ENCODE results near the gene CHADL.
A peak's percentile ranks its signal among the peaks of the same experiment; 100 is the strongest.

Gene CHADL

DNA sequence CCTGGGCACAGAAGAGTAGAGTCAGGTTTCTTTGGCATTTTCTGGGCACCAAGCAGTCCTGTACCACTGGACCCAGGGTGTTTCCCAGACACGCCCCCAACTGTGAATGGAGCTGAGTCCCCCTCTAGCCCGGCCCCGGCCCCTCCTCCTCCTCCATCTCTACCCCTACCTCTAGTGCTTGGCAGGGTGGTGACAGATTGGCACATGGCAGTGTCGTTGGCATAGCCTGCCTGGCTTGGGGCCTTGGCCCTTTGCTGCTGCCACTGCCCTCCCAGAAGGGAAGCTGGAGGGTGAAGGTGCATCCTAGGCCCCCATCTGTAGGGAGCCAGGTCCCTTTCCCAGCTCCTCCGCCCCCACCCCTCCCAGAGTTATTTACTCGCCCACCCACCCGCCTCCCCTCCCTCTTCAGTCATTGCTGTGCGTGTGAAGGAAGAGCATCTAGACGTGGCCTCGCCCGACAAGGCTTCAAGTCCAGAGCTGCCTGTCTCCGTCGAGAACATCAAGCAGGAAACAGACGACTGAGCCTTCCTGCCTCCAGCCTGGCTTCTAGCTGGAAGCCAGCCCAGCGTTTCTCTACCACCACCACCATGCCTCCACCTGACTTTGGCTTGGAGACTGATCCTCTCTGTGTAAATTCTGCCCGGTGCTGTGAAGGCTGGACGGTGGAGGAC, 10.9 kb downstream of the CHADL start:
- no peak for DNase-seq

DNA sequence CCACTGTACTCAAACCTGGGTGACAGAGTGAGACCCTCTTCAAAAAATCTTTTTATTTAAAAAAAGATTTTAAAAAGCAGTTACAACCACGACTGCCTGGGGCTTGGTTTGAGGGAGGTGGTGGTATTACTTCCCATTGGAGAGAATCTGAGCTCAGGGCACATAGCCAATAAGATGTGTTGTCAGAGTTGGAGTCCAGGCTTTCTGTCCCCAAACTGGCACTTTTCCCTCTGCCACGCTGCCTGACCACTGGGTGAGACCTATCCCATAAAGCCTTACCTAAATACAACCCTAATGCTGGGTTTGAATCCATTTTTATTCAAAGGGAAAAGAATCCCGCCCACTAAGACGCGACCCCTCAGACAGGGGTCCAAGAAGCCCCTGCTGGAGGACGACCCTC, 11.5 kb downstream of the CHADL start:
- no peak for DNase-seq

- DNase-seq, result no peak
Observed at GRCh38 chr22:41226723-41227655, 13.7 kb downstream of the CHADL start.

- DNase-seq, result no peak
Observed at GRCh38 chr22:41223535-41223934, 17.2 kb downstream of the CHADL start.

DNA sequence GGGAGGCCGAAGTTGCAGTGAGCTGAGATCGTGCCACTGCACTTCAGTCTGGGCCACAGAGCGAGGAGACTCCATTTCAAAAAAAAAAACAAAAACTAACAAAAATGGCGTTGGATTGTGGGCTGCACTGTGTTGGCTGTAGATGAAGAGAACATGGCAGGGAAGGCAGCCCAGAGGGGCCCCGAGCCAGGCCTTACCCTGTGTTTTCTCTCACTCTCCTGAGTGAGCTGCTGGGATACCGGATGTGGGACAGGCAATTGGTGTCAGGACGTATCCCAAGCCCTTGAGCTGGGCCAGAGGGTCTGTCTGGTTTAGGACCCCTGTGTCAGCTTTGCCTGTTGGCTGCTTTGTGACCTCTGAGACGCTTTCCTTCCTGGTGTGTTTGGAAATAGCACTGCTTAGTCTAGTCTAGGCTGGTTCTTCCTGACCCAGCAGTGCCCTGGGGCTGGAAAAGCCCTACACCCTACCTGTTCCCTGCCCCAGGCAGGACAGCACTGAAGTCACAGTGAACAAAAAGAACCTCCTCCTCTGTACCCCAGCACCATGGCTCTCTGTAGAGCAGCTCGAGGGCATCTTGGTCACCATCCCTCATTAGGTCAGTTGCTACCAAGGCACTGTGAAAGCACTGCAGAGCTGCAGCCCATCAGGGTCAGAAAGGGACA, 17.8 kb downstream of the CHADL start:
- no peak for DNase-seq

GRCh38 chr22:41217553-41218157, 23.1 kb downstream of the CHADL start:
- DNase-seq, result no peak

GRCh38 chr22:41216984-41217383, 23.7 kb downstream of the CHADL start:
- DNase-seq, result no peak

DNA sequence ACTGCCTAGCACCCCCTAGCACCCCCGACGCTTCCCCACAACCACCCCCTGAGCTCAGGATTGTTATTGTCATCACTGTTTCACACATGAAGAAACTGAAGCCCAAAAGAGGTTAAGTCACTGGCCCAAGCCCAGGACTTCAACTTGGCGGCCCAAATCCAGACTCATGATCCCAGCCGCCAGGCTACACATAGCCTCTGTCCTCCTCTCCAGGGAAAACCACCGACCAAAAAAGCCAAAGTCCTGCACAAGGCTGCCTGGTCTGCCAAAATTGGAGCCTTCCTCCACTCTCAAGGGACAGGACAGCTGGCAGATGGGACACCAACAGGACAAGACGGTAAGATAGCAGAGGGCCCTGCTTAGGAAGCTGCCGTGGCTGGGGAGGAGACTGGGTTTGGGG, 24.8 kb downstream of the CHADL start:
- DNase-seq, result no peak

DNA sequence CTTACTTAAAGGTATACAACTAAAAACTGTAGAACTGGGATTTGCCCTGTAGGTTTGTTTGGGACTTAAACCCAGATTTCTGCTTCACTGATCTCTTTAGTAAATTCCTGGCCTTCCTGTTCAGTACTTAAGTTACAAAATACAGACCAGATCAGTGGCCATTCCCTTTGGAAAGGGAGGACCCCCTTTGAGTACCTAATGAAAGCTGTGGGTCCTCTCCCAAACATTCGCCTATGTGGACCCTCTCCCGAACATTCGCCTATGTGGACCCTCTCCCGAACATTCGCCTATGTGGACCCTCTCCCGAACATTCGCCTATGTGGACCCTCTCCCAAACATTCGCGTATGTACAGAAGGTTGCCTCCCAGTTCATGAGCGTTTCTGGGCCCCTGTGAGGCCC, 25.3 kb downstream of the CHADL start:
- DNase-seq, result no peak

GRCh38 chr22:41206719-41207118, 34.0 kb downstream of the CHADL start:
- DNase-seq, result no peak

GRCh38 chr22:41204992-41205900, 35.5 kb downstream of the CHADL start, which contains the start of gene L3MBTL2:
Gene L3MBTL2 (plus strand): TSS chr22:41205312. CDS start chr22:41205363, 51 bp downstream.
- peak; percentile 94 to 97 (median 94) for DNase-seq

DNA sequence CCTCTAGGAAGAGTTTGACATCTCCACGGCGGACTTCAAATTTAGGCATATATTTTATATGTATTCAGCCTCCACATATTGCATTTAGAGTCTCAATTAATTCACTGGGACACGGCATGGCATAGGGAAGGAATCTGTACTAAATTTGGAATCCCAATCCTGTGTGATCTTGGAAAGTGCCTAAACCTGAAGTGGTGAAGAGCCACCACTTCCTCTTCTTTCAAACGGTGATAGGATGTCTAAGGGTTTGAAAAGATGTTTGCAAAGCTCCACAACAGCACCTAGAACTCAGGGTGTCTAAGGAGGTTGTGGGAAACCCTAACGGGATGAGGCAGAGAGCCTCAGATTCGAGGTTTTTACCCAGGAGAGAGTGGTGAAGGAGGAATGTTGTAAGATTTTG, 36.7 kb downstream of the CHADL start:
- DNase-seq, result no peak

- no peak for DNase-seq
Observed at GRCh38 chr22:41203118-41203517, 37.6 kb downstream of the CHADL start.

GRCh38 chr22:41201141-41201540, 39.6 kb downstream of the CHADL start:
- DNase-seq, result no peak

DNA sequence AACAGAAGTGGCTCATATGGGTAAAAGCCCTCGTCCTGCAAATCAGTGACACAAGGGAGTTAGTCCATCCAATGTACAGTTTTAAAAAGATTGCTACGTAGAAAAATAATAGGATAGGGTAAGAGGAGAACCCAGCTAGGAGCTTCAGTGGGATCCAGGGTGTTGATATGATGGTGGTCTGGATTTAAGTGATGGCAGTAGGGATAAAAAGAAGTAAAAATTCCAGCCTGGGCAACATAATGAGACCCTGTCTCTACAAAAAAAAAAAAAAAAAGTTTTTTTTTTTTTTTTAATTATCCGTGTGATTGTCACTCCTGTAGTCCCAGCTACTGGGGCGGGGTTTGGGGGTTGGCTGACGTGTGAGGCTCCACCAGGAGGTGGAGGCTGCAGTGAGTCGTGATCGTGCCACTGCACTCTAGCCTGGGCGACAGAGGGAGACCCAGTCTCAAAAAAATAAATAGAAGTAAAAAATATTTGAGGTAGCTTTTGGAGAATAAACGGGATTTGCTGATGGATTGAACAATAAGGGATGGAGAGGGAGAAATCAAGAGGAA, 42.6 kb downstream of the CHADL start:
- peak in 1 of 4 experiments; percentile 6 for DNase-seq

- peak; percentile 65 to 70 (median 68) for DNase-seq
Observed at GRCh38 chr22:41197038-41197972, 43.4 kb downstream of the CHADL start.

DNA sequence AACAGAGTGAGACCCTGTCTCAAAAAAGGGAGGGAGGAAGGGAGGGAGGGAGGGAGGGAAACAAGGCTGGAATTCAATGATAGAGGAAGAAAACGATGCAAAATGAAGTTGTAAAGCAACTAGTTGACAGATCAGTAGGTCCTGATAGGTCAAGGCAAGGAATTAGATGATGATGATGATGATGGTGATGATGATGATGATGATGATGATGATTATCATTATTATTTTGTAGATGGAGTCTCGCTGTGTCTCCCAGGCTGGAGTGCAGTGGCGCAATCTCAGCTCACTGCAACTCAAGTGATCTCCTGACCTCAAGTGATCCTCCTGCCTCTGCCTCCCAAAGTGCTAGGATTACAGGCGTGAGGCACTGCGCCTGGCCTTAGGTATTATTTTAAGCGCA, 46.9 kb downstream of the CHADL start:
- no peak for DNase-seq

GRCh38 chr22:41191467-41191866, 49.3 kb downstream of the CHADL start:
- no peak for DNase-seq

- no peak for DNase-seq
Observed at GRCh38 chr22:41184679-41185078, 56.1 kb downstream of the CHADL start.

Measured in activated CD4-positive, CD25-positive, alpha-beta regulatory T cell (primary cell).